Measurements from ENCODE around the gene OBP2A.

Gene OBP2A

GRCh38 chr9:135566552-135566951 is 20.6 kb downstream of the OBP2A start:
- TF ChIP-seq SIN3A (IDR thresholded peaks at IDR 0.05; ENCODE audit: borderline replicate concordance, insufficient read depth, low read length): no peak
- TF ChIP-seq REST (IDR thresholded peaks at IDR 0.05; ENCODE audit: insufficient read depth in 1 of 2, low read depth in 2 of 2, low read length in 2 of 2): no peak
- no peak for TF ChIP-seq FOXP2 (optimal IDR thresholded peaks at IDR 0.05; ENCODE audit: borderline replicate concordance, extremely low read depth, extremely low read length, insufficient read depth)
- TF ChIP-seq POLR2AphosphoS5 (IDR thresholded peaks at IDR 0.05; ENCODE audit: low read depth, low read length): no peak
- TF ChIP-seq TAF1 (IDR thresholded peaks at IDR 0.05; ENCODE audit: borderline replicate concordance, insufficient read depth, low read length): no peak

- no peak for TF ChIP-seq REST (IDR thresholded peaks at IDR 0.05; ENCODE audit: insufficient read depth in 1 of 2, low read depth in 2 of 2, low read length in 2 of 2)
- no peak for TF ChIP-seq SIN3A (IDR thresholded peaks at IDR 0.05; ENCODE audit: borderline replicate concordance, insufficient read depth, low read length)
- no peak for TF ChIP-seq FOXP2 (optimal IDR thresholded peaks at IDR 0.05; ENCODE audit: borderline replicate concordance, extremely low read depth, extremely low read length, insufficient read depth)
- TF ChIP-seq TAF1 (IDR thresholded peaks at IDR 0.05; ENCODE audit: borderline replicate concordance, insufficient read depth, low read length): no peak
- no peak for TF ChIP-seq POLR2AphosphoS5 (IDR thresholded peaks at IDR 0.05; ENCODE audit: low read depth, low read length)
Observed at GRCh38 chr9:135567311-135567710, 21.4 kb downstream of the OBP2A start.

GRCh38 chr9:135568026-135568425 is 22.1 kb downstream of the OBP2A start:
- TF ChIP-seq POLR2AphosphoS5 (IDR thresholded peaks at IDR 0.05; ENCODE audit: low read depth, low read length): no peak
- no peak for TF ChIP-seq REST (IDR thresholded peaks at IDR 0.05; ENCODE audit: insufficient read depth in 1 of 2, low read depth in 2 of 2, low read length in 2 of 2)
- no peak for TF ChIP-seq SIN3A (IDR thresholded peaks at IDR 0.05; ENCODE audit: borderline replicate concordance, insufficient read depth, low read length)
- TF ChIP-seq FOXP2 (optimal IDR thresholded peaks at IDR 0.05; ENCODE audit: borderline replicate concordance, extremely low read depth, extremely low read length, insufficient read depth): no peak
- TF ChIP-seq TAF1 (IDR thresholded peaks at IDR 0.05; ENCODE audit: borderline replicate concordance, insufficient read depth, low read length): no peak

GRCh38 chr9:135570456-135570855 is 24.5 kb downstream of the OBP2A start:
- no peak for TF ChIP-seq POLR2AphosphoS5 (IDR thresholded peaks at IDR 0.05; ENCODE audit: low read depth, low read length)
- no peak for TF ChIP-seq TAF1 (IDR thresholded peaks at IDR 0.05; ENCODE audit: borderline replicate concordance, insufficient read depth, low read length)
- no peak for TF ChIP-seq SIN3A (IDR thresholded peaks at IDR 0.05; ENCODE audit: borderline replicate concordance, insufficient read depth, low read length)
- no peak for TF ChIP-seq FOXP2 (optimal IDR thresholded peaks at IDR 0.05; ENCODE audit: borderline replicate concordance, extremely low read depth, extremely low read length, insufficient read depth)
- TF ChIP-seq REST (IDR thresholded peaks at IDR 0.05; ENCODE audit: insufficient read depth in 1 of 2, low read depth in 2 of 2, low read length in 2 of 2): no peak

GRCh38 chr9:135572233-135572632 is 26.3 kb downstream of the OBP2A start:
- no peak for TF ChIP-seq POLR2AphosphoS5 (IDR thresholded peaks at IDR 0.05; ENCODE audit: low read depth, low read length)
- no peak for TF ChIP-seq FOXP2 (optimal IDR thresholded peaks at IDR 0.05; ENCODE audit: borderline replicate concordance, extremely low read depth, extremely low read length, insufficient read depth)
- no peak for TF ChIP-seq TAF1 (IDR thresholded peaks at IDR 0.05; ENCODE audit: borderline replicate concordance, insufficient read depth, low read length)
- no peak for TF ChIP-seq SIN3A (IDR thresholded peaks at IDR 0.05; ENCODE audit: borderline replicate concordance, insufficient read depth, low read length)
- no peak for TF ChIP-seq REST (IDR thresholded peaks at IDR 0.05; ENCODE audit: insufficient read depth in 1 of 2, low read depth in 2 of 2, low read length in 2 of 2)

All from PFSK-1 (cell line).